ENCODE measurements around the gene ELOVL6.

GRCh38 chr4:110119337-110119736 is 79.1 kb downstream of the ELOVL6 start:
- 0 out of 2 replicates have a peak, but pooled peaks have one; percentile 27 for TF ChIP-seq RFX5 (IDR thresholded peaks at IDR 0.05; ENCODE audit: low read depth, low read length)
- no peak for TF ChIP-seq CTCF (conservative IDR thresholded peaks at IDR 0.05; ENCODE audit: low read depth, low read length)
- no peak for TF ChIP-seq CHD1 (IDR thresholded peaks at IDR 0.05; ENCODE audit: low read depth, low read length)
- TF ChIP-seq RAD21 (IDR thresholded peaks at IDR 0.05; ENCODE audit: low read length): no peak
- no peak for TF ChIP-seq POLR2A (IDR thresholded peaks at IDR 0.05; ENCODE audit: low read depth, low read length)
- no peak for TF ChIP-seq BHLHE40 (IDR thresholded peaks at IDR 0.05; ENCODE audit: low read depth, low read length)
- TF ChIP-seq CEBPB (IDR thresholded peaks at IDR 0.05; ENCODE audit: low read depth, low read length): no peak
- no peak for TF ChIP-seq USF2 (IDR thresholded peaks at IDR 0.05; ENCODE audit: low read depth, low read length)
